ENCODE data around the gene IL1F10. TPM values are rescaled to one million over a fixed set of nuclear protein-coding genes. Genes with fewer than 3 reads are reported as not detected.

IL1F10 gene
- total RNA-seq, 2 experiments from 2014 or later = not detected

- no peak for TF ChIP-seq CTCF (IDR thresholded peaks at IDR 0.05)
- no peak for ATAC-seq
- Mint-ChIP-seq H3K27me3 (peaks cover 6% of the 10 kb centered on the region), H3K27ac (no peak overlapping the region), H3K9me3 (no peaks in the 10 kb centered on the region), H3K4me1 (ENCODE audit: low read depth) (peaks cover 44% of the 10 kb centered on the region), H3K4me3 (no peak overlapping the region), H3K36me3 (ENCODE audit: low read depth) (no peaks in the 10 kb centered on the region)
- CTCF ChIA-PET = interaction anchor here (1.4 to 14.7 kb wide), 3 partner anchors 15 to 84 kb away, joined by 3 to 146 read pairs (median 10); no protein-coding TSS in a partner anchor
- no peak for DNase-seq
- POLR2A ChIA-PET = no interaction called here
- intact Hi-C loops (cut with micrococcal nuclease) = no loop called here
Measured at GRCh38 chr2:113120861-113121260, 53.1 kb downstream of the IL1F10 start.

- POLR2A ChIA-PET = interaction anchor here (1.1 kb wide), 1 partner anchor 30 kb away, joined by 3 read pairs; no protein-coding TSS in a partner anchor
- Mint-ChIP-seq H3K36me3 (ENCODE audit: low read depth) (no peaks in the 10 kb centered on the region), H3K9me3 (no peaks in the 10 kb centered on the region), H3K27ac (no peak overlapping the region), H3K27me3 (peaks cover 6% of the 10 kb centered on the region), H3K4me3 (no peak overlapping the region), H3K4me1 (ENCODE audit: low read depth) (peaks cover 42% of the 10 kb centered on the region)
- no peak for ATAC-seq
- intact Hi-C loops (cut with micrococcal nuclease) = no loop called here
- CTCF ChIA-PET = interaction anchor here (1.0 to 14.7 kb wide), 6 partner anchors 14 to 268 kb away, joined by 3 to 146 read pairs (median 5); no protein-coding TSS in a partner anchor
- no peak for TF ChIP-seq CTCF (IDR thresholded peaks at IDR 0.05)
- no peak for DNase-seq
Measured at GRCh38 chr2:113122364-113122763, 54.6 kb downstream of the IL1F10 start.

GRCh38 chr2:113123726-113124125 is 56.0 kb downstream of the IL1F10 start:
- Mint-ChIP-seq H3K36me3 (ENCODE audit: low read depth) (no peaks in the 10 kb centered on the region), H3K9me3 (no peaks in the 10 kb centered on the region), H3K4me3 (no peak overlapping the region), H3K27me3 (peaks cover 6% of the 10 kb centered on the region), H3K4me1 (ENCODE audit: low read depth) (peaks cover 35% of the 10 kb centered on the region), H3K27ac (no peak overlapping the region)
- CTCF ChIA-PET = interaction anchor here (1.3 to 14.7 kb wide), 3 partner anchors 12 to 81 kb away, joined by 4 to 146 read pairs (median 8); no protein-coding TSS in a partner anchor
- ATAC-seq (no peak), DNase-seq (no peak)
- intact Hi-C loops (cut with micrococcal nuclease) = no loop called here
- no peak for TF ChIP-seq CTCF (IDR thresholded peaks at IDR 0.05)
- POLR2A ChIA-PET = interaction anchor here (0.7 to 1.1 kb wide), 3 partner anchors 19 to 204 kb away, joined by 3 to 5 read pairs (median 3); no protein-coding TSS in a partner anchor

GRCh38 chr2:113124181-113124961 is 56.6 kb downstream of the IL1F10 start:
- POLR2A ChIA-PET = interaction anchor here (0.7 to 1.1 kb wide), 4 partner anchors 12 to 205 kb away, joined by 3 to 5 read pairs (median 3); no protein-coding TSS in a partner anchor

More at GRCh38 chr2:113124181-113124961, 56.6 kb downstream of the IL1F10 start:
- H3K27me3 Mint-ChIP-seq = peaks cover 6% of the 10 kb centered on the region
- CTCF ChIA-PET = interaction anchor here (1.3 to 14.7 kb wide), 3 partner anchors 12 to 80 kb away, joined by 4 to 146 read pairs (median 8); no protein-coding TSS in a partner anchor
- H3K27ac Mint-ChIP-seq = no peak overlapping the region
- H3K36me3 Mint-ChIP-seq (ENCODE audit: low read depth) = no peaks in the 10 kb centered on the region
- peaks cover 35% of the 10 kb centered on the region for H3K4me1 Mint-ChIP-seq (ENCODE audit: low read depth)
- TF ChIP-seq CTCF (IDR thresholded peaks at IDR 0.05) = no peak
- H3K4me3 Mint-ChIP-seq = peak overlapping the region; percentile 24
- ATAC-seq = peak; percentile 76
- intact Hi-C loops (cut with micrococcal nuclease) = no loop called here
- H3K9me3 Mint-ChIP-seq = no peaks in the 10 kb centered on the region
- DNase-seq = peak; percentile 48

Other genes starting within 250 kb of the IL1F10 start
- gene IL1B, start 231.2 kb upstream of the IL1F10 start, total RNA-seq = not detected
- not detected for gene IL37, start 156.8 kb upstream of the IL1F10 start, total RNA-seq
- not detected for gene IL36G, start 90.0 kb upstream of the IL1F10 start, total RNA-seq
- not detected for gene IL36A, start 62.5 kb upstream of the IL1F10 start, total RNA-seq
- not detected for gene IL36B, start 15.1 kb upstream of the IL1F10 start, total RNA-seq
- not detected for gene IL36RN, start 8.8 kb upstream of the IL1F10 start, total RNA-seq
- under 1 TPM; 0.50 to 0.85 TPM for gene IL1RN, start 59.6 kb downstream of the IL1F10 start, total RNA-seq
- 100 to 1,000 TPM; 247 to 251 TPM for gene PSD4, start 106.0 kb downstream of the IL1F10 start, total RNA-seq
- under 1 TPM; 0.43 to 0.63 TPM for gene PAX8, start 211.0 kb downstream of the IL1F10 start, total RNA-seq

All from activated CD8-positive, alpha-beta T cell treated with anti-CD3 and anti-CD28 coated beads for 36 hours (primary cell).